ENCODE data around the gene ZBTB42. TPM values are rescaled to one million over a fixed set of nuclear protein-coding genes. Genes with fewer than 3 reads are reported as not detected.
"Not testable (repeated sequence)": the region's sequence is repeated elsewhere in the genome, so short reads cannot be mapped to it uniquely, and the experiment has no call there.

The ZBTB42 gene
- total and polyA plus RNA-seq, 9 donors, result 3.3 to 7.2 (median 5.2) TPM

- H3K27me3 ChIP-seq (ENCODE audit: control insufficient read depth, insufficient read depth, low read length), result no peaks in the 10 kb centered on the region
- 100% methylated on average over 2 of the region's 7 CpGs for WGBS (ENCODE audit: insufficient coverage)
- peaks cover 2% of the 10 kb centered on the region for H3K9me3 ChIP-seq (replicated peaks; ENCODE audit: control insufficient read depth, low read depth, low read length)
- no peak for DNase-seq
- H3K4me3 ChIP-seq (ENCODE audit: low read length), result no peak overlapping the region
- no peaks in the 10 kb centered on the region for H3K36me3 ChIP-seq (ENCODE audit: control insufficient read depth, insufficient read depth, low read length)
- H3K27ac ChIP-seq (ENCODE audit: low read length), result no peak overlapping the region
- peaks cover 18% of the 10 kb centered on the region for H3K4me1 ChIP-seq (ENCODE audit: control insufficient read depth, insufficient read depth, low read length)
Observed at GRCh38 chr14:104813286-104813685, 12.4 kb downstream of the ZBTB42 start.

- 83% methylated on average over 6 of the region's 15 CpGs for WGBS (ENCODE audit: insufficient coverage)
- Histone ChIP-seq H3K27ac (ENCODE audit: low read length) (peak overlapping the region; percentile 94), H3K4me1 (ENCODE audit: control insufficient read depth, insufficient read depth, low read length) (peaks cover 18% of the 10 kb centered on the region)
- DNase-seq; H3K4me3 ChIP-seq (ENCODE audit: low read length); H3K36me3 ChIP-seq (ENCODE audit: control insufficient read depth, insufficient read depth, low read length); H3K27me3 ChIP-seq (ENCODE audit: control insufficient read depth, insufficient read depth, low read length); H3K9me3 ChIP-seq (replicated peaks; ENCODE audit: control insufficient read depth, low read depth, low read length): not testable (repeated sequence)
Observed at GRCh38 chr14:104814701-104815100, 13.8 kb downstream of the ZBTB42 start.

GRCh38 chr14:104816616-104816884, 15.6 kb downstream of the ZBTB42 start:
- Histone ChIP-seq H3K9me3 (replicated peaks; ENCODE audit: control insufficient read depth, low read depth, low read length) (peaks cover 5% of the 10 kb centered on the region), H3K27ac (ENCODE audit: low read length) (peak overlapping the region; percentile 94), H3K4me1 (ENCODE audit: control insufficient read depth, insufficient read depth, low read length) (peaks cover 23% of the 10 kb centered on the region), H3K27me3 (ENCODE audit: control insufficient read depth, insufficient read depth, low read length) (no peaks in the 10 kb centered on the region), H3K4me3 (ENCODE audit: low read length) (peak overlapping the region; percentile 86), H3K36me3 (ENCODE audit: control insufficient read depth, insufficient read depth, low read length) (no peaks in the 10 kb centered on the region)
- 0% methylated on average over 3 of the region's 8 CpGs for WGBS (ENCODE audit: insufficient coverage)
- no peak for DNase-seq

GRCh38 chr14:104817930-104818713, 17.2 kb downstream of the ZBTB42 start:
- Histone ChIP-seq H3K9me3 (replicated peaks; ENCODE audit: control insufficient read depth, low read depth, low read length) (peaks cover 5% of the 10 kb centered on the region), H3K36me3 (ENCODE audit: control insufficient read depth, insufficient read depth, low read length) (no peaks in the 10 kb centered on the region), H3K27me3 (ENCODE audit: control insufficient read depth, insufficient read depth, low read length) (no peaks in the 10 kb centered on the region), H3K4me3 (ENCODE audit: low read length) (no peak overlapping the region), H3K27ac (ENCODE audit: low read length) (no peak overlapping the region), H3K4me1 (ENCODE audit: control insufficient read depth, insufficient read depth, low read length) (peaks cover 23% of the 10 kb centered on the region)
- WGBS (ENCODE audit: insufficient coverage), result 93% methylated on average over 3 of the region's 8 CpGs
- no peak for DNase-seq

GRCh38 chr14:104818714-104819161, 17.8 kb downstream of the ZBTB42 start:
- Histone ChIP-seq H3K36me3 (ENCODE audit: control insufficient read depth, insufficient read depth, low read length) (no peaks in the 10 kb centered on the region), H3K4me3 (ENCODE audit: low read length) (no peak overlapping the region), H3K9me3 (replicated peaks; ENCODE audit: control insufficient read depth, low read depth, low read length) (peaks cover 5% of the 10 kb centered on the region), H3K27me3 (ENCODE audit: control insufficient read depth, insufficient read depth, low read length) (no peaks in the 10 kb centered on the region), H3K4me1 (ENCODE audit: control insufficient read depth, insufficient read depth, low read length) (peaks cover 23% of the 10 kb centered on the region), H3K27ac (ENCODE audit: low read length) (no peak overlapping the region)
- WGBS (ENCODE audit: insufficient coverage), result 87% methylated on average over 9 of the region's 9 CpGs
- peak; percentile 3 for DNase-seq

- WGBS (ENCODE audit: insufficient coverage), result 86% methylated on average over 12 of the region's 12 CpGs
- peaks cover 23% of the 10 kb centered on the region for H3K4me1 ChIP-seq (ENCODE audit: control insufficient read depth, insufficient read depth, low read length)
- H3K27me3 ChIP-seq (ENCODE audit: control insufficient read depth, insufficient read depth, low read length), result no peaks in the 10 kb centered on the region
- no peaks in the 10 kb centered on the region for H3K36me3 ChIP-seq (ENCODE audit: control insufficient read depth, insufficient read depth, low read length)
- no peak overlapping the region for H3K27ac ChIP-seq (ENCODE audit: low read length)
- DNase-seq, result no peak
- H3K4me3 ChIP-seq (ENCODE audit: low read length), result no peak overlapping the region
- H3K9me3 ChIP-seq (replicated peaks; ENCODE audit: control insufficient read depth, low read depth, low read length), result peaks cover 5% of the 10 kb centered on the region
Observed at GRCh38 chr14:104819361-104819781, 18.5 kb downstream of the ZBTB42 start.

GRCh38 chr14:104820669-104821228, 19.8 kb downstream of the ZBTB42 start:
- Histone ChIP-seq H3K27me3 (ENCODE audit: control insufficient read depth, insufficient read depth, low read length) (peaks cover 8% of the 10 kb centered on the region), H3K36me3 (ENCODE audit: control insufficient read depth, insufficient read depth, low read length) (no peaks in the 10 kb centered on the region), H3K4me1 (ENCODE audit: control insufficient read depth, insufficient read depth, low read length) (peaks cover 16% of the 10 kb centered on the region), H3K4me3 (ENCODE audit: low read length) (no peak overlapping the region), H3K9me3 (replicated peaks; ENCODE audit: control insufficient read depth, low read depth, low read length) (peaks cover 5% of the 10 kb centered on the region), H3K27ac (ENCODE audit: low read length) (no peak overlapping the region)
- peak; percentile 55 for DNase-seq
- 15% methylated on average over 12 of the region's 22 CpGs for WGBS (ENCODE audit: insufficient coverage)

- Histone ChIP-seq H3K36me3 (ENCODE audit: control insufficient read depth, insufficient read depth, low read length) (no peaks in the 10 kb centered on the region), H3K4me1 (ENCODE audit: control insufficient read depth, insufficient read depth, low read length) (peaks cover 20% of the 10 kb centered on the region), H3K27me3 (ENCODE audit: control insufficient read depth, insufficient read depth, low read length) (peaks cover 10% of the 10 kb centered on the region), H3K4me3 (ENCODE audit: low read length) (no peak overlapping the region), H3K9me3 (replicated peaks; ENCODE audit: control insufficient read depth, low read depth, low read length) (peaks cover 5% of the 10 kb centered on the region), H3K27ac (ENCODE audit: low read length) (no peak overlapping the region)
- WGBS (ENCODE audit: insufficient coverage), result 69% methylated on average over 22 of the region's 23 CpGs
- no peak for DNase-seq
Observed at GRCh38 chr14:104821229-104821945, 20.5 kb downstream of the ZBTB42 start.

GRCh38 chr14:104821971-104822608, 21.2 kb downstream of the ZBTB42 start:
- no peak overlapping the region for H3K27ac ChIP-seq (ENCODE audit: low read length)
- no peak overlapping the region for H3K4me3 ChIP-seq (ENCODE audit: low read length)
- no peaks in the 10 kb centered on the region for H3K36me3 ChIP-seq (ENCODE audit: control insufficient read depth, insufficient read depth, low read length)
- WGBS (ENCODE audit: insufficient coverage), result 86% methylated on average over 25 of the region's 27 CpGs
- DNase-seq, result no peak
- H3K9me3 ChIP-seq (replicated peaks; ENCODE audit: control insufficient read depth, low read depth, low read length), result peaks cover 5% of the 10 kb centered on the region
- H3K27me3 ChIP-seq (ENCODE audit: control insufficient read depth, insufficient read depth, low read length), result peaks cover 13% of the 10 kb centered on the region
- H3K4me1 ChIP-seq (ENCODE audit: control insufficient read depth, insufficient read depth, low read length), result peaks cover 16% of the 10 kb centered on the region

All from muscle of leg (tissue), 11 donors.